ENCODE measurements around the gene DCC. TPM values are rescaled to one million over a fixed set of nuclear protein-coding genes. Genes with fewer than 3 reads are reported as not detected.

The DCC gene
- total and polyA plus RNA-seq, 2 of the 8 experiments (the other 6 are each of a cell fraction or from before 2014, with no cell fraction given), result 0.14 to 1.4 TPM

GRCh38 chr18:52452427-52452826 is 112.4 kb downstream of the DCC start:
- no peak overlapping the region for H2AFZ ChIP-seq (ENCODE audit: low read length)
- no peaks in the 10 kb centered on the region; the same call in 1 of the 2 replicates for H3K23me2 ChIP-seq (ENCODE audit: low read depth, low read length)
- no peak overlapping the region for H2BK15ac ChIP-seq (ENCODE audit: low read length)
- H3K36me3 ChIP-seq (ENCODE audit: control insufficient read depth in 2 of 4, insufficient read depth in 4 of 4, low read length in 3 of 4), result no peaks in the 10 kb centered on the region
- no peak overlapping the region for H2BK20ac ChIP-seq (ENCODE audit: low read length)
- 89% methylated on average over 4 of the region's 4 CpGs; no CpG with 5 or more reads in 1 of the 2 experiments for WGBS, 2 experiments (ENCODE audit: extremely low coverage in 1 of 2, insufficient coverage in 1 of 2, insufficient read length in 1 of 2, insufficient replicate concordance in 2 of 2, low coverage in 1 of 2, low lambda C conversion rate in 2 of 2, missing lambda C conversion rate in 1 of 2)
- H3K56ac ChIP-seq (replicated peaks; ENCODE audit: insufficient read length, low read depth, low read length), result no peak overlapping the region
- H3K9me3 ChIP-seq (ENCODE audit: insufficient read depth in 2 of 2, low read depth in 1 of 2, low read length in 1 of 2), result no peaks in the 10 kb centered on the region
- H3K4me2 ChIP-seq (ENCODE audit: insufficient read depth in 1 of 2, low read depth in 2 of 2, low read length in 2 of 2), result no peak overlapping the region
- H3K79me1 ChIP-seq (ENCODE audit: low read depth, low read length), result no peaks in the 10 kb centered on the region
- POLR2A ChIA-PET (ENCODE audit: partially characterized antibody), result no interaction called here
- no peak overlapping the region for H2BK120ac ChIP-seq (replicated peaks; ENCODE audit: low read depth, low read length)
- H4K91ac ChIP-seq (replicated peaks; ENCODE audit: insufficient read length, low read length), result no peak overlapping the region
- no peak overlapping the region for H3K18ac ChIP-seq (ENCODE audit: extremely low read depth, low read length)
- FAIRE-seq (no peak), DNase-seq (ENCODE audit: low read depth in 1 of 2, low spot score in 2 of 2) (no peak)
- H3K79me2 ChIP-seq (ENCODE audit: control insufficient read depth in 1 of 2, insufficient read depth in 2 of 2, low read length in 2 of 2), result no peaks in the 10 kb centered on the region
- no peaks in the 10 kb centered on the region for H3K4me1 ChIP-seq (replicated peaks in 1 of 4; ENCODE audit: control insufficient read depth in 3 of 4, insufficient read depth in 4 of 4, low read length in 3 of 4)
- no peaks in the 10 kb centered on the region for H3K27me3 ChIP-seq (replicated peaks in 1 of 4; ENCODE audit: control insufficient read depth in 3 of 4, extremely low read depth in 1 of 4, insufficient read depth in 3 of 4, low read length in 3 of 4)
- H4K5ac ChIP-seq (ENCODE audit: insufficient read length, low read depth, low read length), result no peak overlapping the region
- no peak overlapping the region for H3K14ac ChIP-seq (ENCODE audit: insufficient read length)
- H2BK5ac ChIP-seq (ENCODE audit: low read depth, low read length), result no peak overlapping the region
- H2BK12ac ChIP-seq (ENCODE audit: low read depth, low read length), result no peak overlapping the region
- H3K9ac ChIP-seq (replicated peaks in 1 of 4; ENCODE audit: extremely low read depth in 1 of 4, low read depth in 3 of 4, low read length in 3 of 4), result no peak overlapping the region
- no peak overlapping the region for H3K4me3 ChIP-seq (ENCODE audit: extremely low read depth in 1 of 4, insufficient read depth in 2 of 4, low read depth in 3 of 4, low read length in 4 of 4)
- CTCF ChIA-PET (ENCODE audit: partially characterized antibody), result interaction anchor here (0.8 to 1.8 kb wide), 2 partner anchors 12 to 780 kb away, joined by 3 to 5 read pairs; no protein-coding TSS in a partner anchor
- no peak overlapping the region for H3K4ac ChIP-seq (replicated peaks; ENCODE audit: insufficient read length, low read depth, low read length)
- H4K20me1 ChIP-seq (replicated peaks in 1 of 2; ENCODE audit: control insufficient read depth in 1 of 2, insufficient read depth in 2 of 2, low read length in 2 of 2), result no peaks in the 10 kb centered on the region
- H3K27ac ChIP-seq (ENCODE audit: low read depth, low read length), result no peak overlapping the region
- no peak overlapping the region for H2AK5ac ChIP-seq (ENCODE audit: low read depth, low read length)
- no peak overlapping the region for H3K23ac ChIP-seq (ENCODE audit: insufficient read length)
- H4K8ac ChIP-seq (ENCODE audit: extremely low read depth, insufficient read depth, low read length), result no peak overlapping the region
- TF ChIP-seq HDAC2 (IDR thresholded peaks at IDR 0.05; ENCODE audit: borderline replicate concordance in 1 of 2, low read depth in 2 of 2, low read length in 2 of 2), result no peak
- no peak for TF ChIP-seq KDM5A (IDR thresholded peaks at IDR 0.05; ENCODE audit: low read length)
- no peak for TF ChIP-seq TAF1 (IDR thresholded peaks at IDR 0.05; ENCODE audit: low read depth, low read length)
- TF ChIP-seq RNF2 (IDR thresholded peaks at IDR 0.05; ENCODE audit: borderline replicate concordance, low read depth, low read length, missing control alignments, poor library complexity, severe bottlenecking), result no peak
- no peak for TF ChIP-seq SP1 (IDR thresholded peaks at IDR 0.05; ENCODE audit: low read depth, low read length)
- TF ChIP-seq RFX5 (IDR thresholded peaks at IDR 0.05; ENCODE audit: borderline replicate concordance, low read depth, low read length), result no peak
- TF ChIP-seq POLR2A (IDR thresholded peaks at IDR 0.05; ENCODE audit: control extremely low read depth in 1 of 2, low read depth in 2 of 2, low read length in 2 of 2), result no peak
- TF ChIP-seq TAF7 (optimal IDR thresholded peaks at IDR 0.05; ENCODE audit: borderline replicate concordance, low read depth, low read length), result no peak
- no peak for TF ChIP-seq CTCF (IDR thresholded peaks at IDR 0.05; ENCODE audit: control extremely low read depth in 1 of 3, insufficient read depth in 1 of 3, low read depth in 1 of 3, low read length in 3 of 3)
- TF ChIP-seq GABPA (IDR thresholded peaks at IDR 0.05; ENCODE audit: borderline replicate concordance, insufficient read depth, low read length), result no peak
- no peak for TF ChIP-seq KDM4A (IDR thresholded peaks at IDR 0.05; ENCODE audit: low read depth, low read length, severe bottlenecking)

All from H1 (cell line).